Lung (tissue), 12 donors: ENCODE measurements around the gene MED29. TPM values are rescaled to one million over a fixed set of nuclear protein-coding genes. Genes with fewer than 3 reads are reported as not detected.

ENCODE experiments used
- ATAC-seq: fragments of 200-7000 bp; cut with Tn5 transposase; one replicate; pipeline ENCODE4 v1.9.1; 2020; ENCODE audit warnings: moderate number of reproducible peaks; ENCODE audit not compliant: insufficient read depth, low FRiP score
- DNase-seq, 3 donors: peaks; one replicate each; pipeline ENCODE4 v3.0.0-alpha.2; 2013 to 2017
- H3K27ac ChIP-seq, 2 donors: one replicate each; pipeline ENCODE4 v1.5.1; 2013; ENCODE audit warnings: mild to moderate bottlenecking in 2 of 2, moderate library complexity in 2 of 2, control low read depth in 1 of 2, inconsistent platforms in 1 of 2, low read depth in 1 of 2, low read length in 1 of 2
- H3K27me3 ChIP-seq, 3 donors: one replicate each; pipeline ENCODE4 v1.5.1; 2013; ENCODE audit warnings: low read length in 2 of 3; ENCODE audit not compliant: control insufficient read depth in 3 of 3, insufficient read depth in 3 of 3
- H3K36me3 ChIP-seq, 4 donors: one replicate each; pipeline ENCODE4 v1.5.1; 2013; ENCODE audit warnings: low read length in 4 of 4, mild to moderate bottlenecking in 1 of 4, moderate library complexity in 1 of 4; ENCODE audit not compliant: control insufficient read depth in 4 of 4, insufficient read depth in 4 of 4
- H3K4me1 ChIP-seq, 5 donors: one replicate each; pipeline ENCODE4 v1.5.1; 2013; ENCODE audit warnings: low read length in 5 of 5, mild to moderate bottlenecking in 2 of 5, moderate library complexity in 1 of 5; ENCODE audit not compliant: control insufficient read depth in 5 of 5, insufficient read depth in 5 of 5
- H3K4me3 ChIP-seq: one replicate; pipeline ENCODE4 v1.5.1; 2013; ENCODE audit warnings: mild to moderate bottlenecking, control low read depth, moderate library complexity
- H3K9ac ChIP-seq, 2 donors: one replicate each; pipeline ENCODE4 v1.5.1; 2013; ENCODE audit warnings: low read length in 2 of 2, control low read depth in 1 of 2; ENCODE audit not compliant: insufficient read depth in 1 of 2
- H3K9me3 ChIP-seq, 4 donors: one replicate each; pipeline ENCODE4 v1.5.1; 2013; ENCODE audit warnings: low read length in 3 of 4, mild to moderate bottlenecking in 1 of 4, moderate library complexity in 1 of 4; ENCODE audit not compliant: control insufficient read depth in 4 of 4, insufficient read depth in 3 of 4
- CTCF ChIP-seq: IDR thresholded peaks from 2 replicates; pipeline ENCODE4 v1.5.1; 2012; ENCODE audit warnings: mild to moderate bottlenecking; ENCODE audit errors: control extremely low read depth, extremely low read depth
- WGBS, 2 donors: extraction: QIAGEN DNeasy Blood & Tissue Kit; methylation state at CpG; one replicate each; pipeline ENCODE4 v1.1.7; 2013; 5-methylcytosine and 5-hydroxymethylcytosine counted together
- polyA plus RNA-seq, 2 donors: library from polyadenylated mRNA; stranded (reverse); fragments of 200-250 nt; gene quantifications; one replicate each; pipeline ENCODE4 v1.2.1, GENCODE V29; 2013
- total RNA-seq, 2 donors: library from RNA; depleted of rRNA in 1 of 2; stranded (reverse); fragments of >200 nt in 1 of 2; gene quantifications; one replicate each; pipeline ENCODE4 v1.2.1, GENCODE V29; 2014 to 2021
- donor health status: control.
- donor health status: control.
- donor health status: Bipolar disorder and iron deficiency.
- donor health status: healthy.
- donor health status: DM: yes; HTN: yes; CAD: no.

Gene MED29
- total and polyA plus RNA-seq, 4 donors = 16.5 to 36.8 (median 32.8) TPM

DNA sequence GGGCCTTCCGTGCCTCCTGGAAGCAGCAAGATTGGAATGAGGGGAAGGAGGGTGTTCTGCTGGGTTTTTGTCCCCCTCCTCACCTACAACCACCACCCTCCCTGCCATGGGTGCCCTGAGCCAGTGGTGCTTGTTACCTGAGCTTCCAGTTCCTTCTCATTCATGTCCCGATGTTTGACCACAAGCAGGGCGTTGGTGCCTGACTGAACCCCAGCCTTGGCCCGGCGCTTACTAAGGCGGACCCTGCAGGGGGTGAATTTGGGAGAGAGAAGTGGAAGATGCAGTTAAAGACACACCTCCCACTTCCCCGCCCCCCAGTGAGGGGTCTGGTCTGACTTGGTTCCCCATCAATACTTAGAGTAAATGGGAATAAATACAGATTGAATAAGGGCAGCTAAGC, 4.6 kb upstream of the MED29 start:
- peaks cover 3 to 10% (median 6%) of the 10 kb centered on the region in 5 donors for H3K4me1 ChIP-seq

GRCh38 chr19:39388657-39389056, 2.5 kb upstream of the MED29 start:
- H3K36me3 ChIP-seq = peaks cover 10 to 39% (median 36%) of the 10 kb centered on the region in 4 donors
- WGBS, 2 donors = 83 to 89% methylated on average over 5 of the region's 5 CpGs

More for the DNA sequence above, 4.6 kb upstream of the MED29 start:
- TF ChIP-seq CTCF = no peak
- H3K9ac ChIP-seq = no peak overlapping the region
- DNase-seq (no peak), ATAC-seq (no peak)
- no peak overlapping the region for H3K27ac ChIP-seq
- WGBS, 2 donors = 84 to 86% methylated on average over 7 of the region's 7 CpGs
- peaks cover 16 to 51% (median 42%) of the 10 kb centered on the region in 4 donors for H3K36me3 ChIP-seq
- H3K4me3 ChIP-seq = no peak overlapping the region
- H3K27me3 ChIP-seq = no peaks in the 10 kb centered on the region
- H3K9me3 ChIP-seq = no peaks in the 10 kb centered on the region

GRCh38 chr19:39389631-39390414, 1.4 kb upstream of the MED29 start:
- Histone ChIP-seq H3K9ac (peak overlapping the region; percentile 74 to 94), H3K9me3 (no peaks in the 10 kb centered on the region), H3K4me3 (peak overlapping the region; percentile 67), H3K27ac (peak overlapping the region in 1 of 2 donors; percentile 21), H3K27me3 (no peaks in the 10 kb centered on the region), H3K36me3 (peaks cover 5 to 42% (median 40%) of the 10 kb centered on the region in 4 donors), H3K4me1 (peaks cover 3 to 16% (median 9%) of the 10 kb centered on the region in 5 donors)
- DNase-seq (no peak), ATAC-seq (no peak)
- WGBS, 2 donors = 62 to 75% methylated on average over 13 of the region's 13 CpGs
- TF ChIP-seq CTCF = no peak

More at GRCh38 chr19:39388657-39389056, 2.5 kb upstream of the MED29 start:
- TF ChIP-seq CTCF = no peak
- Histone ChIP-seq H3K27me3 (no peaks in the 10 kb centered on the region), H3K9me3 (no peaks in the 10 kb centered on the region), H3K9ac (no peak overlapping the region), H3K4me1 (peaks cover 3 to 16% (median 9%) of the 10 kb centered on the region in 5 donors), H3K4me3 (no peak overlapping the region), H3K27ac (no peak overlapping the region)
- ATAC-seq (no peak), DNase-seq (no peak)

GRCh38 chr19:39390451-39390750, 777 bp upstream of the MED29 start:
- Histone ChIP-seq H3K36me3 (peaks cover 5 to 46% (median 40%) of the 10 kb centered on the region in 4 donors), H3K27ac (peak overlapping the region; percentile 94 to 95), H3K9ac (peak overlapping the region; percentile 74 to 94), H3K4me3 (peak overlapping the region; percentile 67), H3K9me3 (no peaks in the 10 kb centered on the region), H3K27me3 (no peaks in the 10 kb centered on the region), H3K4me1 (peaks cover 3 to 16% (median 9%) of the 10 kb centered on the region in 5 donors)
- no peak for DNase-seq
- ATAC-seq = peak; percentile 17
- no peak for TF ChIP-seq CTCF
- WGBS, 2 donors = 0 to 1% methylated on average over 10 of the region's 10 CpGs
